SU-DHL-6 (cell line): ENCODE data around the gene C16orf89.
"Not testable (repeated sequence)": the region's sequence is repeated elsewhere in the genome, so short reads cannot be mapped to it uniquely, and the experiment has no call there.

Experiments
- CTCF ChIP-seq: fragments of 200-600 bp; sonication (generic); IDR thresholded peaks from one replicate; pipeline ENCODE4 v1.5.1; 2017; ENCODE audit warnings: antibody characterized with exemption, mild to moderate bottlenecking, low read length, moderate library complexity; ENCODE audit not compliant: insufficient read depth, poor library complexity, severe bottlenecking
- EZH2phosphoT487 ChIP-seq: fragments of 200-600 bp; sonication (generic), shearing (Covaris generic); conservative IDR thresholded peaks from 2 replicates; pipeline ENCODE4 v1.6.1; 2018; ENCODE audit warnings: mild to moderate bottlenecking, antibody characterized with exemption, low read length, moderate library complexity, mixed read lengths

GRCh38 chr16:5105039-5105438 is 39.3 kb upstream of the C16orf89 start:
- TF ChIP-seq CTCF, EZH2phosphoT487: not testable (repeated sequence)
